Calu3 (cell line): ENCODE measurements around the gene FBXW8. TPM values are rescaled to one million over a fixed set of nuclear protein-coding genes. Genes with fewer than 3 reads are reported as not detected.

Experiments
- BruUV-seq: library from RNA; stranded (reverse); fragments of 400-500 nt; replicated peaks from 2 replicates; lab custom pipeline; 2021; lab: Mats Ljungman, UMichigan
- CTCF ChIA-PET: fragments of 300-600 bp; sonication (Branson Sonifier 250); formaldehyde crosslinking; loops from one replicate; lab custom pipeline; 2022; ENCODE audit warnings: antibody characterized with exemption; lab: Charles Lee
- DNase-seq: peaks from one replicate; pipeline ENCODE4 v3.0.0; 2022
- H3K27ac Mint-ChIP-seq: one replicate; pipeline ENCODE4 v1.8.0; 2022; ENCODE audit warnings: mixed read lengths; ENCODE audit not compliant: unreplicated experiment
- H3K27me3 Mint-ChIP-seq: one replicate; pipeline ENCODE4 v1.8.0; 2022; ENCODE audit warnings: mixed read lengths; ENCODE audit not compliant: unreplicated experiment
- H3K36me3 Mint-ChIP-seq: one replicate; pipeline ENCODE4 v1.8.0; 2022; ENCODE audit warnings: mild to moderate bottlenecking, moderate library complexity, mixed read lengths; ENCODE audit not compliant: insufficient read depth, unreplicated experiment
- H3K4me1 Mint-ChIP-seq: one replicate; pipeline ENCODE4 v1.8.0; 2022; ENCODE audit warnings: mild to moderate bottlenecking, low read depth, mixed read lengths; ENCODE audit not compliant: unreplicated experiment
- H3K4me3 Mint-ChIP-seq: one replicate; pipeline ENCODE4 v1.8.0; 2022; ENCODE audit warnings: mild to moderate bottlenecking, low read depth, moderate library complexity, mixed read lengths; ENCODE audit not compliant: unreplicated experiment
- H3K9me3 Mint-ChIP-seq: one replicate; pipeline ENCODE4 v1.8.0; 2022; ENCODE audit warnings: low read depth, mixed read lengths; ENCODE audit not compliant: unreplicated experiment
- CTCF ChIP-seq: fragments of 200-600 bp; IDR thresholded peaks from one replicate; pipeline ENCODE4 v1.8.0; 2022; ENCODE audit warnings: antibody characterized with exemption; ENCODE audit not compliant: unreplicated experiment
- intact Hi-C: fragments of 100-400 bp; cut with micrococcal nuclease; formaldehyde crosslinking; loops from one replicate; pipeline ENCODE4 v1.10.0; 2022; ENCODE audit not compliant: unreplicated experiment
- total RNA-seq: library from RNA; stranded (reverse); gene quantifications from 2 replicates; pipeline ENCODE4 v1.2.3, GENCODE V29; 2022

FBXW8 gene
- total RNA-seq, 1 experiment from 2014 or later = 18.2 TPM

DNA sequence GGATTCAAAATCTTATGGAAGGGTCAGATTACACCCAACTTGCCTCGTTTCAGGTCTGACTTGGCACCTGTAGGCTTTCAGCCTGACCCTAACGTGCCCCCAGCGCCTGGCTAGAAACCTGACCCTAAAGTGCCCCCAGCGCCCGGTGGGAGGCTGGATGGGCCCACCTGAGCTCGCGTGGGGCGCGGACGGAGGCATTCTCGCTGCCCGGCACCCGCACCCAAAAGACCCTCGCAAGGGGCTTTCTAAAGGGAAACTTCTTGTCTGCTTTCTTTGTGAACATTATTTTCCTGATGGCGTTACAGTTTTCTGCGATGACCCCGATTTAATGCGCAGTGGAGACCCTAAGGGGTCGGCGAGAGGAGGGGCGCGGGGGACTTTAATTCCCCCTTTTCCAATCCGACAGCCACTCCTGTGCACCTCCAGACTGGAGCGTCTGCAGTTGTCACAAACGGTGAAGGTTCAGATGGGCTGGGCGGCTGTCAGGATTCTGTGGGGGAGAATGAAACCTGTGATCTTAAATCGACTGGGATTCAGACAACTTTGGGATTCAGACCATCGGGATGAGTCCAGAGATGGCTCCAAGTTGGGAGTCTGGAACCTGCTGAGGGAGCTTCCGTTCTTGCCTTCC, 28.8 kb upstream of the FBXW8 start:
- no TSS peak for BruUV-seq
- intact Hi-C loops = loop anchor here (1.0 to 10.0 kb wide), 2 partner anchors 147 to 179 kb away; partner anchors contain the start of genes RNFT2 and SPRING1
- no peak for DNase-seq
- Mint-ChIP-seq H3K36me3 (peaks cover 11% of the 10 kb centered on the region), H3K27me3 (peaks cover 75% of the 10 kb centered on the region), H3K27ac (no peak overlapping the region), H3K4me3 (peak overlapping the region; percentile 65), H3K4me1 (peaks cover 30% of the 10 kb centered on the region), H3K9me3 (no peaks in the 10 kb centered on the region)
- CTCF ChIA-PET = interaction anchor here (0.6 to 1.5 kb wide), 5 partner anchors 8 to 179 kb away, joined by 5 to 7 read pairs (median 7); no protein-coding TSS in a partner anchor
- TF ChIP-seq CTCF = no peak

DNA sequence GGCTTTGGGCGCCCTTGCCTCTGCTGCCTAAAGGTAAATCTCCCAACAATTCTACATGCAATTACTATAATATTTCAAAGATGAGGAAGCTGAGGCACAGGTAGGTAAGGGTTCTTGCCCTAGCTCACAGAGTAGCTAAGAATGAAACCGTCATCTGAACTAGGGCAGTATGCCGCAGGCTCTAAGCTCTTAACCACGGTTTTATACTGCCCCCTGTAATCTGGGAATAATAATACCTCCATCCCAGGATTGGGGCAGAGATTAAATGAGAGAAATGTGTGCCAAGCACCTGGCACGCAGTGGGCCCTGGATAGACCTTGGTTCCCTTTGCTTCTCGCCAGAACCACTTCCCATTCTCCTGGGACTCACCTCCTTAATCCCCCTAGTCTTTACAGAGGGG, 28.0 kb upstream of the FBXW8 start:
- CTCF ChIA-PET = interaction anchor here (0.6 to 1.5 kb wide), 5 partner anchors 8 to 179 kb away, joined by 5 to 7 read pairs (median 7); no protein-coding TSS in a partner anchor
- H3K4me1 Mint-ChIP-seq = peaks cover 30% of the 10 kb centered on the region
- H3K4me3 Mint-ChIP-seq = no peak overlapping the region
- H3K27ac Mint-ChIP-seq = no peak overlapping the region
- H3K36me3 Mint-ChIP-seq = peaks cover 11% of the 10 kb centered on the region
- H3K27me3 Mint-ChIP-seq = peaks cover 81% of the 10 kb centered on the region
- no peak for TF ChIP-seq CTCF
- no peak for DNase-seq
- intact Hi-C loops = loop anchor here (1.0 to 10.0 kb wide), 2 partner anchors 148 to 179 kb away; partner anchors contain the start of genes RNFT2 and SPRING1
- no peaks in the 10 kb centered on the region for H3K9me3 Mint-ChIP-seq
- BruUV-seq = no TSS peak

DNA sequence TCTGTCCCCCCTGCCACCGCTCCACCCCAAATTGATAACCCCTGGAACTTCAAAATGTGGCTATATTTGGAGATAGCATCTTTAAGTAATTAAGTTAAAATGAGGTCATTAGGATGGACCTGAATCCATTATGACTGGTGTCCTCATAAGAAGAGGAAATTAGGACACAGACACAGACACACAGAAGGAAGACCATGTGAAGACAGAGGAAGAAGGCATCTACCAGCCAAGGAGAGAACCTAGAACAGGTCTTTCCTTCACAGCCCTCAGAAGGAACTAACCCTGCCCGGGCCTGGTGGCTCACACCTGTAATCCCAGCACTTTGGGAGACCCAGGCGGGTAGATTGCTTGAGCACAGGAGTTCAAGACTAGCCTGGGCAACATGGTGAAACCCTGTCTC, 25.9 kb upstream of the FBXW8 start:
- H3K27me3 Mint-ChIP-seq = peaks cover 81% of the 10 kb centered on the region
- peaks cover 6% of the 10 kb centered on the region for H3K36me3 Mint-ChIP-seq
- CTCF ChIA-PET = interaction anchor here (0.7 kb wide), 2 partner anchors 63 to 852 kb away, joined by 3 to 5 read pairs; no protein-coding TSS in a partner anchor
- no peak for DNase-seq
- peaks cover 12% of the 10 kb centered on the region for H3K4me1 Mint-ChIP-seq
- H3K4me3 Mint-ChIP-seq = no peak overlapping the region
- intact Hi-C loops = loop anchor here (10.0 kb wide), 1 partner anchor 150 kb away; the partner anchor contains the start of genes RNFT2 and SPRING1
- no peak for TF ChIP-seq CTCF
- H3K27ac Mint-ChIP-seq = no peak overlapping the region
- no TSS peak for BruUV-seq
- H3K9me3 Mint-ChIP-seq = no peaks in the 10 kb centered on the region

DNA sequence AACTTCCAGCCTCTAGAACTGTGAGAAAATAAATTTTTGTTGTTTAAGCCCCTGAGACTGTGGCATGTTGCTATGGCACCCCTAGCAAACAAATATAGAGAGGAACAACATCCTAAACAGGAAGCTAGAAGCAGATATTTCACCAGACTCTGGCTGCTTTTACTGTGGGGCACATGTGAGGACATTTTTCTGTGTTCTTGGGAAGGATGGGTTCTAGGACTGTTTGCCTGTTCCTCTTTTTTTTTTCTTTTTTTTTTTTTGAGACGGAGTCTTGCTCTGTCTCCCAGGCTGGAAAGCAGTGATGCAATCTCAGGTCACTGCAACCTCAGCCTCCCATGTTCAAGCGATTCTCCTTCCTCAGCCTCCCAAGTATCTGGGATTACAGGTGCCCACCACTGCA, 25.3 kb upstream of the FBXW8 start:
- no peak overlapping the region for H3K27ac Mint-ChIP-seq
- peaks cover 81% of the 10 kb centered on the region for H3K27me3 Mint-ChIP-seq
- H3K4me3 Mint-ChIP-seq = no peak overlapping the region
- no peaks in the 10 kb centered on the region for H3K9me3 Mint-ChIP-seq
- peaks cover 4% of the 10 kb centered on the region for H3K36me3 Mint-ChIP-seq
- H3K4me1 Mint-ChIP-seq = peaks cover 5% of the 10 kb centered on the region
- BruUV-seq = no TSS peak
- CTCF ChIA-PET = interaction anchor here (0.7 kb wide), 2 partner anchors 63 to 853 kb away, joined by 3 to 5 read pairs; no protein-coding TSS in a partner anchor
- intact Hi-C loops = loop anchor here (10.0 kb wide), 1 partner anchor 151 kb away; the partner anchor contains the start of genes RNFT2 and SPRING1
- DNase-seq = no peak
- no peak for TF ChIP-seq CTCF
